Upper lobe of right lung (tissue), 1 donor: Measurements from ENCODE around the gene COBL. TPM values are rescaled to one million over a fixed set of nuclear protein-coding genes. Genes with fewer than 3 reads are reported as not detected.

Experiments
- ATAC-seq: fragments of 200-7000 bp; cut with Tn5 transposase; one replicate; pipeline ENCODE4 v1.9.1; 2020; ENCODE audit warnings: mild to moderate bottlenecking, moderate library complexity
- DNase-seq: peaks from one replicate; pipeline ENCODE4 v3.0.0-alpha.2; 2020
- H3K27ac ChIP-seq: fragments of 200-600 bp; one replicate; pipeline ENCODE4 v1.8.0; 2022
- H3K27me3 ChIP-seq: fragments of 200-600 bp; one replicate; pipeline ENCODE4 v1.8.0; 2022; ENCODE audit warnings: mild to moderate bottlenecking
- H3K36me3 ChIP-seq: fragments of 200-600 bp; one replicate; pipeline ENCODE4 v1.8.0; 2022
- H3K4me1 ChIP-seq: fragments of 200-600 bp; one replicate; pipeline ENCODE4 v1.8.0; 2022
- H3K4me3 ChIP-seq: fragments of 200-600 bp; one replicate; pipeline ENCODE4 v1.8.0; 2022; ENCODE audit warnings: mild to moderate bottlenecking
- H3K9me3 ChIP-seq: fragments of 200-600 bp; one replicate; pipeline ENCODE4 v1.8.0; 2022
- intact Hi-C: fragments of 100-400 bp; cut with DNase I; formaldehyde crosslinking; loops from one replicate; pipeline ENCODE4 v1.11.0; 2022
- total RNA-seq: library from RNA; stranded (reverse); fragmentation: NEBNext Ultra II Directional; extraction: Animal tissue kit (Norgen Biotek cat#: 25700); gene quantifications from one replicate; pipeline ENCODE4 v1.2.1, GENCODE V29; 2021
- TF ChIP-seq, protein P1 (sequence below): fragments of 200-600 bp; IDR thresholded peaks from one replicate; pipeline ENCODE4 v1.8.0; 2022; ENCODE audit warnings: antibody characterized with exemption
- donor health status: DM: no; HTN: yes; CAD: no; lungs with severe emphysema.

COBL gene
- total RNA-seq, 1 donor from 2014 or later = 29.2 TPM

DNA sequence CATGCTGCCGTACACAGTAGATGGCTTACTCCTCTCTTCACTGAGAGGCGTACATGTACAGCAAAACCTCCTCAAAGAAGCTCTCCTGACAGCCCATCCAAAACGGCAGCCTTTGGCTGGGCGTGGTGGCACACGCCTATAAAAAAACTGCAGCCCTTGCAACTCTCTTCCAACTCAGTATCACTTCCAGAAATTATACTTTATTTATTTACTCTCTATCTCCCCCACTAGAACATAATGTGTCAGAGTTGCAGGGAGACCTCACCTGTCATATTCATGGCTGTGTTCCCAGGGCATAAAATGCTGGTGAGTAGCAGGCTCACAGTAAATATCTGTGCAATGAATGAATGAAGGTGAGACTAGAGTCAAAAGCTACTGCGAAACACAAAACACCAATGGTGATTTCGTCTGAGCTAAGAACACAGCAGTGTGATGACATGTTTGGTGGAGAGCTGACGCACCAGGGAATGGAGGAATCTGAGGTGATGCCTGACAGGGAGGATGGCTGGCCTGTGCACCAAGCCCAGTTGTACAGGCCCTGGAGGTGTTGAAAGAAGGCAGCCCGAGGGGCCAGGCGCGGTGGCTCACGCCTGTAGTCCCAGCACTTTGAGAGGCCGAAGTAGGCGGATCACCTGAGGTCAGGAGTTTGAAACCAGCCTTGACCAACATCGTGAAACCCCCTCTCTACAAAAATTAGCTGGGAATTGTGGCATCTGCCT is 55.3 kb downstream of the COBL start:
- no peaks in the 10 kb centered on the region for H3K9me3 ChIP-seq
- TF ChIP-seq, protein P1, sequence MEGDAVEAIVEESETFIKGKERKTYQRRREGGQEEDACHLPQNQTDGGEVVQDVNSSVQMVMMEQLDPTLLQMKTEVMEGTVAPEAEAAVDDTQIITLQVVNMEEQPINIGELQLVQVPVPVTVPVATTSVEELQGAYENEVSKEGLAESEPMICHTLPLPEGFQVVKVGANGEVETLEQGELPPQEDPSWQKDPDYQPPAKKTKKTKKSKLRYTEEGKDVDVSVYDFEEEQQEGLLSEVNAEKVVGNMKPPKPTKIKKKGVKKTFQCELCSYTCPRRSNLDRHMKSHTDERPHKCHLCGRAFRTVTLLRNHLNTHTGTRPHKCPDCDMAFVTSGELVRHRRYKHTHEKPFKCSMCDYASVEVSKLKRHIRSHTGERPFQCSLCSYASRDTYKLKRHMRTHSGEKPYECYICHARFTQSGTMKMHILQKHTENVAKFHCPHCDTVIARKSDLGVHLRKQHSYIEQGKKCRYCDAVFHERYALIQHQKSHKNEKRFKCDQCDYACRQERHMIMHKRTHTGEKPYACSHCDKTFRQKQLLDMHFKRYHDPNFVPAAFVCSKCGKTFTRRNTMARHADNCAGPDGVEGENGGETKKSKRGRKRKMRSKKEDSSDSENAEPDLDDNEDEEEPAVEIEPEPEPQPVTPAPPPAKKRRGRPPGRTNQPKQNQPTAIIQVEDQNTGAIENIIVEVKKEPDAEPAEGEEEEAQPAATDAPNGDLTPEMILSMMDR = no peak
- DNase-seq (no peak), ATAC-seq (no peak)
- H3K27me3 ChIP-seq = no peaks in the 10 kb centered on the region
- intact Hi-C loops = no loop called here
- H3K4me1 ChIP-seq = peaks cover 6% of the 10 kb centered on the region
- H3K27ac ChIP-seq = no peak overlapping the region
- no peak overlapping the region for H3K4me3 ChIP-seq
- H3K36me3 ChIP-seq = no peaks in the 10 kb centered on the region

DNA sequence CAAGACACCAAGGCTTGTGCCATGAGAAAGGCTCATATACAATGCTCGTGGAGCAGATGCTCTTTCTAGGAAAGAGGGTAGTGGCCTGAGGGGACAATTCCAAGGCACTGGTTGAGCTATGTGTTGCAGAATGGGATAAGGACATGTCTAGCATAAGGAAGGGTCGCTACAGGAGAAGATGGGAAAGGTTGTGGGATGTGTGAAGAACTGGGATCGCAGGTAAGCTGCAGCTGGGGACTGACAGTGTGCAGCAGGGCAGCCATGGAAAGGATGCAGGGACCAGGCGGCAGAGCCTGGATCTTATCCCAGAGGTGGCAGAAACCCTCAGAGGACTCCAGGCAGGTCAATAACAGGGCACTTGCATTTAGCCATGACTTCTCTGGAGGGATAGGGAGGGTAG is 56.1 kb downstream of the COBL start:
- intact Hi-C loops = no loop called here
- no peak overlapping the region for H3K27ac ChIP-seq

DNA sequence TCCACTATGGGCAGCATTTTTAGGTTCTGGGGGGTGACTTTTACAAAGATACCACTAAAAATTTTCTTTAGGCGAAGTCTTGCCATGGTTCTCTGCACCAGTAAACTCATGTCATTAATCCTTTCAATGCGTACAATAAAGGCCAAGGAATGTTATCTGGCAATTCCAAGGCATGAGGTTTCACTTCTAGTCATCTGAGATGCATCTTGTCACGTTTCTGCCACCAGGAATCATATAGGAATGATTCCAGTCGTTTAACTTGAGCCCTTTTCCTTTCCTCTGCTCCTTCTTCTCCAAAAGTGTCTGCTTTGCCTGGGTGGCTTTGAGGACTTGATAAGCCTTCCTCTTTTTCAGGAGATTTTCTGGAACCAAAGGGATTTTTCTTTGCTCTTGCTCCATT is 56.8 kb downstream of the COBL start:
- ATAC-seq = no peak

More for the DNA sequence above, 56.1 kb downstream of the COBL start:
- Histone ChIP-seq H3K9me3 (no peaks in the 10 kb centered on the region), H3K27me3 (no peaks in the 10 kb centered on the region), H3K4me1 (peaks cover 6% of the 10 kb centered on the region), H3K36me3 (no peaks in the 10 kb centered on the region), H3K4me3 (no peak overlapping the region)
- ATAC-seq = no peak
- TF ChIP-seq, protein P1 = no peak
- no peak for DNase-seq

DNA sequence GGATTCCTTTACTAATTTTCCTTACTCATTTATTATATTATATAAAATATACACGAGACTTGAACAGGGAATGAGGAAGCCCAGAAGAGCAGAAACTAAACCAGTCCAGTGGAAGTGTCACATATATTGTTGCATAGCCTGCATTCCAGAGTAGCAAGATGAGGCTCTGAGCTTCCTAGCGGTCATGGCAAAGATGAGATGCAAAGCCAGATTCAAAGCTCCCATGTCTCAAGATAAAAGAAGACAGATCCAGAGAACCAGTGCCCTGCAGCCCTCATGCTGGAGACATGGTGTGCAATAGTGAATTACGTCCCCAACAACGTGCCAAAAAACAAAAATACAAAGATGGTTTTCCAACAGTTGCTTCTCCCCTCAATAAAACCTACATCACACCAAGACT is 59.7 kb downstream of the COBL start:
- DNase-seq (no peak), ATAC-seq (no peak)
- H3K27me3 ChIP-seq = no peaks in the 10 kb centered on the region
- TF ChIP-seq, protein P1 = no peak
- no peaks in the 10 kb centered on the region for H3K4me1 ChIP-seq
- H3K27ac ChIP-seq = no peak overlapping the region
- H3K9me3 ChIP-seq = no peaks in the 10 kb centered on the region
- H3K4me3 ChIP-seq = no peak overlapping the region
- intact Hi-C loops = no loop called here
- no peaks in the 10 kb centered on the region for H3K36me3 ChIP-seq

More for the DNA sequence above, 56.8 kb downstream of the COBL start:
- Histone ChIP-seq H3K36me3 (no peaks in the 10 kb centered on the region), H3K4me1 (peaks cover 6% of the 10 kb centered on the region), H3K4me3 (no peak overlapping the region), H3K27me3 (no peaks in the 10 kb centered on the region), H3K9me3 (no peaks in the 10 kb centered on the region), H3K27ac (no peak overlapping the region)
- TF ChIP-seq, protein P1 = no peak
- intact Hi-C loops = no loop called here
- no peak for DNase-seq

DNA sequence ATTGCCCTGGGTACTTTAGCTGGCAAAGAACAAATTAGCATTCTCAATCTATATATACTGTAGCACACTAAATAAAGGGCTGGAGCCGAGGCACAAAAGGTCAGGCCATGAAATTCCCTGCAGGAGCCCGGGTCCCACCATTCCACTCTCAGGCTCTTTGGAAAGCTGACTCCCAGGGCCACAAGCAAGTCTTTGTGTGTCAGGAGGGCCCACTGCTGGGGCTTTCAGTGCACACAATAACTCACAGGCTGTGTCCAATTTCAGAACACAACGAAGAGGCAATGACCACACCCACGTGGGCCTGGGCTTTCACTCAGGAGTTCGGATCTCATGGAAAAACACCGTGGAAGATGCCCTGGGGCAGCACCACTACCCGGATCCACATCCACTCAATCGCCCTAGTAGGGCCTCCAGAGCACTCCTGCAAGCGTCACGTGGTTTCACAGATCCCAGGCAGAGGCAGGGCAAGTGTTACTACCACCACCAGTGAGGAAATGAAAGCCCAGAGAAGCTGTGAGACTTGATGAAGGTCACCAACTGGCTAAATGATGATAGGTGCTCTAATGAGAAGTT is 60.3 kb downstream of the COBL start:
- ATAC-seq (peak; percentile 67), DNase-seq (no peak)
- Histone ChIP-seq H3K27ac (no peak overlapping the region), H3K36me3 (no peaks in the 10 kb centered on the region), H3K27me3 (no peaks in the 10 kb centered on the region), H3K4me1 (no peaks in the 10 kb centered on the region), H3K9me3 (no peaks in the 10 kb centered on the region), H3K4me3 (no peak overlapping the region)
- intact Hi-C loops = no loop called here
- TF ChIP-seq, protein P1 = no peak
